Esophagus muscularis mucosa (tissue), 4 donors: ENCODE data around the gene SAA1. TPM values are rescaled to one million over a fixed set of nuclear protein-coding genes. Genes with fewer than 3 reads are reported as not detected.

Experiments used
- DNase-seq: peaks from one replicate; pipeline ENCODE4 v3.0.0-alpha.2; 2017; ENCODE audit errors: extremely low spot score
- H3K27ac ChIP-seq, 4 donors: fragments of 200-600 bp; sonication (generic); replicated peaks in 1 of 4; 1 replicate in 3 of 4; 2 replicates in 1 of 4; pipeline ENCODE4 v1.5.1; 2016 to 2019; ENCODE audit warnings: mild to moderate bottlenecking in 1 of 4
- H3K27me3 ChIP-seq, 4 donors: fragments of 200-600 bp; sonication (generic); one replicate each; pipeline versions ENCODE4 v1.5.1 to v1.6.0; 2016 to 2019
- H3K36me3 ChIP-seq, 4 donors: fragments of 200-600 bp; sonication (generic); one replicate each; pipeline ENCODE4 v1.5.1; 2016 to 2019
- H3K4me1 ChIP-seq, 4 donors: fragments of 200-600 bp; sonication (generic); one replicate each; pipeline ENCODE4 v1.5.1; 2016 to 2019
- H3K4me3 ChIP-seq, 4 donors: fragments of 200-600 bp; sonication (generic); 1 replicate in 2 of 4; 2 replicates in 2 of 4; pipeline ENCODE4 v1.5.1; 2016 to 2019; ENCODE audit warnings: mild to moderate bottlenecking in 4 of 4, moderate library complexity in 1 of 4
- H3K9me3 ChIP-seq, 4 donors: fragments of 200-600 bp; sonication (generic); 1 replicate in 3 of 4; 2 replicates in 1 of 4; pipeline ENCODE4 v1.5.1; 2016 to 2019
- CTCF ChIP-seq, 3 experiments: fragments of 200-600 bp in 2 of 3; fragments of 450-650 bp in 1 of 3; sonication (generic) in 2 of 3; IDR thresholded peaks; one replicate each; pipeline ENCODE4 v1.5.1; 2017 to 2019; ENCODE audit warnings: antibody characterized with exemption in 3 of 3, mild to moderate bottlenecking in 2 of 3, moderate library complexity in 1 of 3
- EP300 ChIP-seq: sonication (generic); formaldehyde crosslinking; IDR thresholded peaks from one replicate; pipeline ENCODE4 v1.6.1; 2017; ENCODE audit warnings: antibody characterized with exemption
- POLR2A ChIP-seq: fragments of 450-650 bp; IDR thresholded peaks from one replicate; pipeline ENCODE4 v1.6.1; 2017; ENCODE audit warnings: antibody characterized with exemption, moderate library complexity, mild to moderate bottlenecking, low read depth
- POLR2AphosphoS5 ChIP-seq, 2 donors: sonication (generic); formaldehyde crosslinking; IDR thresholded peaks; one replicate each; pipeline ENCODE4 v1.6.1; 2017; ENCODE audit warnings: antibody characterized with exemption in 2 of 2
- WGBS: methylation state at CpG from one replicate; pipeline ENCODE4 v1.1.5; 2018; 5-methylcytosine and 5-hydroxymethylcytosine counted together
- intact Hi-C: fragments of 100-400 bp; cut with DNase I; formaldehyde crosslinking; loops from one replicate; pipeline ENCODE4 v1.15.1; 2023
- total RNA-seq, 4 donors: library from RNA; depleted of rRNA; stranded (reverse); fragments of >200 nt; gene quantifications; one replicate each; pipeline versions ENCODE4 v1.1.0 to v1.2.1, GENCODE V29; 2016

The SAA1 gene
- total RNA-seq, 4 donors from 2014 or later, result 0.75 to 3.3 (median 1.2) TPM

DNA sequence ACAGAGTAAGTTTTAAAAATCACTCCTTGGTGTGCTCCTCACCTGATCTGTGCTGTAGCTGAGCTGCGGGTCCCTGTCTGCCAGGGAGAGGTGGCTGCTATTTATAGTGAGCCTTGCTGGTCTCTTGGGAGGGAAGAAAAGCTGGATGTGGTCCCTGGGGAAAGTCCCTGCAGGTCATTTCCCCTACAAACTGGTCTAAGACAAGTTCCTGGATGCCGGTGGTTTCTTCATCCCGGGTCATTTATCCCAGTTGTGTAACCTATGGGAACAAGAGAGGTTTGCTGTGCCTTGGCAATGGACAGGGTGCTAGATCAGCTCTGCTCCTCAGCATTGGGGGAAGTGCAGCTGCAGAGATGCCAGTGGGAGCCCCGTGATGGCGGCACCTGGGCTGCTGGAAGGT is 17.5 kb upstream of the SAA1 start, which contains the start of gene SAA2:
SAA2 (minus strand) TSS at position 108 of the 400 bp plus-strand sequence. CDS start 657 bp downstream, outside the sequence.
- Histone ChIP-seq H3K36me3 (no peaks in the 10 kb centered on the region), H3K27me3 (no peaks in the 10 kb centered on the region), H3K4me1 (no peaks in the 10 kb centered on the region), H3K9me3 (no peaks in the 10 kb centered on the region), H3K27ac (no peak within 1 kb of the TSS), H3K4me3 (no peak within 1 kb of the TSS)
- TF ChIP-seq CTCF (IDR thresholded peaks at IDR 0.05) (no peak), EP300 (no peak), POLR2A (no peak), POLR2AphosphoS5 (IDR thresholded peaks at IDR 0.05) (no peak)
- no peak for DNase-seq
- 80% methylated on average over 2 of the region's 5 CpGs for WGBS
- intact Hi-C loops, result no loop called here

DNA sequence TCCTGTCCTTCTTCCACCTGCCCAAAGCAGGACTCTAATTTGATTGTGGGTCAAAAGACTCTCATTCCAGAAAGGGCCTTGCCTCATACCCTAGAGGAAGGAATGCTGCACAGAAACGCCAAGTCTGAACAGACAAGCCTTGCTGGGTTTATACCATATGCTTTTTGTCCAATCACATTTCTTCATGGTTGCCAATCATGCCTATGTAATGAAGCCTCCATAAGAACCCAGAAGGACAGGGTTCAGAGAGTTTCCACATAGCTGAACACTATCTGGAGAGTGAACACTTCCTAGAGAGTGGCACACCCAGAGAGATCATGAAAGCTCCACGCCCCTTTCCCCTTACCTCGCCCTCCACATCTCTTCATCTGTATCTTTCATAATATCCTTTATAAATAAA is 12.8 kb upstream of the SAA1 start:
- WGBS, result 88% methylated on average over 3 of the region's 3 CpGs
- no peak overlapping the region for H3K27ac ChIP-seq
- intact Hi-C loops, result no loop called here

DNA sequence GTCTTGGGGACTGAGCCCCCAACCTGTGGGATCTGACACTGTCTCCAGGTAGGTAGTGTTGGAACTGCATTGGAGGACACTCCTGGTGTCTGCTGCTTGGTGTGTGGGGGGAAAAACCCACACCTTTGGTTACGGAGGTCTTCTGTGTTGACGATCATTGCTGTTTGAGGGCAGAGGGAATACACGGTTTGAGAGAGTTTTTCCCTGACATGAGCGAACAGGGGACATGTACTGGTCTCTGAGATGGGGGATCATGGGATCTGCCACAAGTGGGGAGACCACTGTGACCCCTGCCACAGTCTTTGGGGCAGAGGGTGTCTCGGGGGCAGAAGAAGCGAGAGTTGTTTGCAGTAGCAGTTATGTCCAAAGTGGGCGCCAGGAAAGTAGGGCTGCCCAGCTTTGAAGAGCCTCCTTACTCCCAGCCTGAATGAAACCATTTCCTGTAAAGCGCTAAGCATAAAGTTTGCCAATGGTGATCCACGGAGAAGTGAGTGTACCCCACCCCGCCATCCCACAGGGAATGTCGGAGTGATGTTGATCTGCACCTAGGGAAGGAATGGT is 12.2 kb upstream of the SAA1 start:
- no peak overlapping the region for H3K27ac ChIP-seq
- no peaks in the 10 kb centered on the region for H3K36me3 ChIP-seq
- no peak for TF ChIP-seq EP300
- intact Hi-C loops, result no loop called here
- 82% methylated on average over 9 of the region's 11 CpGs for WGBS
- no peaks in the 10 kb centered on the region for H3K4me1 ChIP-seq
- H3K4me3 ChIP-seq, result no peak overlapping the region
- H3K9me3 ChIP-seq, result no peaks in the 10 kb centered on the region
- peak; percentile 86 for DNase-seq
- H3K27me3 ChIP-seq, result peaks cover 0 to 8% (median 0%) of the 10 kb centered on the region in 4 donors

More for the DNA sequence above, 12.8 kb upstream of the SAA1 start:
- DNase-seq, result no peak
- no peaks in the 10 kb centered on the region for H3K4me1 ChIP-seq
- H3K9me3 ChIP-seq, result no peaks in the 10 kb centered on the region
- no peaks in the 10 kb centered on the region for H3K36me3 ChIP-seq
- peaks cover 0 to 8% (median 0%) of the 10 kb centered on the region in 4 donors for H3K27me3 ChIP-seq
- TF ChIP-seq CTCF (IDR thresholded peaks at IDR 0.05) (no peak), EP300 (no peak), POLR2A (no peak), POLR2AphosphoS5 (IDR thresholded peaks at IDR 0.05) (no peak)
- no peak overlapping the region for H3K4me3 ChIP-seq

DNA sequence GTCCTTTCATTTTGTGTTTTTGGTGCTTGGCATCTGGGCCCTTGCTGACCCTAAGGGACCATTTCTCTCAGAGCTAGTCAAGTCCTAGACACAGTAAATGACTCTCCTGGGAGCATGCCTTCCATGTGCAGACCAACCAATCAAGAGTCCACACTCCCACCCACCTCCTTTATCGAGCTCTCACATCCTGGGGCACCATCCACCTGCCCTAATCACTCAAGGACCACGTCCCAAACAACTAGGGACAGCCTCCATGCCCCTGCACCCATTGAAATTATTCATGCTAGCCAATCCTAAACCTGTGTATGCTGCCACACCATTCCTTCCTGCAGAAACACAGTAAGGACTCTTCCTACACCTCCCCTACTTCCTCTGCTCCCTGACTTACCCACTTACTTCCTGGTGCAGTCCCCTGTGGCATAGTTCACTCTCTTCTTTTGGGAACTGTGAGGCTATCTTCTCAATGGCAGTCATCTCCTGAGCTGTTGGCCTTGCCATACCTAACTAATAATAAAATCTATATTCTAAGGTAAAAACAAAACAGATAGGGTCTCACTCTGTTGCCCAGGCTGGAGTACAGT is 11.2 kb upstream of the SAA1 start:
- H3K4me3 ChIP-seq, result no peak overlapping the region
- no peak for TF ChIP-seq POLR2A
- no peak for TF ChIP-seq POLR2AphosphoS5 (IDR thresholded peaks at IDR 0.05)
- TF ChIP-seq EP300, result no peak
- no peak for TF ChIP-seq CTCF (IDR thresholded peaks at IDR 0.05)
- no peaks in the 10 kb centered on the region for H3K4me1 ChIP-seq
- intact Hi-C loops, result no loop called here
- H3K9me3 ChIP-seq, result no peaks in the 10 kb centered on the region
- no peaks in the 10 kb centered on the region for H3K36me3 ChIP-seq
- 60% methylated on average over 2 of the region's 2 CpGs for WGBS
- peaks cover 0 to 8% (median 0%) of the 10 kb centered on the region in 4 donors for H3K27me3 ChIP-seq
- DNase-seq, result no peak
- H3K27ac ChIP-seq, result no peak overlapping the region

- intact Hi-C loops, result no loop called here
- H3K4me3 ChIP-seq, result no peak overlapping the region
- H3K36me3 ChIP-seq, result no peaks in the 10 kb centered on the region
- H3K27me3 ChIP-seq, result peaks cover 0 to 7% (median 0%) of the 10 kb centered on the region in 4 donors
- DNase-seq, result no peak
- TF ChIP-seq POLR2A (no peak), POLR2AphosphoS5 (IDR thresholded peaks at IDR 0.05) (no peak), EP300 (no peak), CTCF (IDR thresholded peaks at IDR 0.05) (no peak)
- no peaks in the 10 kb centered on the region for H3K4me1 ChIP-seq
- no peaks in the 10 kb centered on the region for H3K9me3 ChIP-seq
- H3K27ac ChIP-seq, result no peak overlapping the region
Measured at GRCh38 chr11:18259259-18259658, 6.8 kb upstream of the SAA1 start.
